Stromal cell of bone marrow (primary cell): ENCODE data around the gene TMEM9.
A peak's percentile ranks its signal among the peaks of the same experiment; 100 is the strongest.

Source experiments
- DNase-seq: peaks from one replicate; pipeline ENCODE4 v3.0.0-alpha.2; 2012; ENCODE audit warnings: low read depth

Gene TMEM9

DNA sequence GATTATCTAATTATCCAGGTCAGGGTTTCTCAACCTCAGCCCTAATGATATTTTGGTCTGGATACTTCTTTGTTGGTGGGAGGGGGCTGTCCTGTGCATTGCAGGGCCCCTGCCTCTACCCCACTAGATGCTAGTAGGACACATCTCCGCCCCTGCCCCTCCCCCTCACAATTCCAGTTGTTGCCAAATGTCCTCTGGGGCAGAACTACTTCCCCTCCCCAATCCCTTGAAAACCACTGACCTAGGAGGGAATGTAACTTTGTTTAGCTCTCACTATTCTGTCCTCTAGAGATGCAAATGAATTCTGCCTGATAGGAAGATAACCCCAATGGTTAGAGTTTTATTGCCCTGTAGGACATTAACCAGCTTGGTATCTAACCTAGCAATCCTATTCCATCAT is 50.1 kb downstream of the TMEM9 start:
- no peak for DNase-seq

DNA sequence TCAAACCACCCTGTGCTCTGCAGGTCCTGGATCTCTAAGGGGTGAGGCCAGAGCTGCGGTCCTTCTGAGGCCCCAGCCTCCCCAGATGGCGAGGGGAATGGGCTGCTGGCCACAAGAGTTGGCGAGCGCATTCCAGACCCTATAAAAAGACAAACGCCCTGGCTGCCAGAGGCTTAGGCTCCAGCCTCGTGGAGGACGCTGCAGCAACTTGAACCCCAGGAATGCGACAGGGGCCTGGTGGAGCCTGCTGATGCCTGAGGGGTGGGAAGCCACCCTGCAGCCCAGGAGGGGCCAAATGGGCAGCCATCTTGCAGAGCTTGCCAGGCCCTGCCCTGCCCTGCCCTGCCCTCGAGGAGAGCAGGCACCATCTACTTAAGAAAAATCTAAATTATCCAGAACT is 50.6 kb downstream of the TMEM9 start:
- no peak for DNase-seq

DNA sequence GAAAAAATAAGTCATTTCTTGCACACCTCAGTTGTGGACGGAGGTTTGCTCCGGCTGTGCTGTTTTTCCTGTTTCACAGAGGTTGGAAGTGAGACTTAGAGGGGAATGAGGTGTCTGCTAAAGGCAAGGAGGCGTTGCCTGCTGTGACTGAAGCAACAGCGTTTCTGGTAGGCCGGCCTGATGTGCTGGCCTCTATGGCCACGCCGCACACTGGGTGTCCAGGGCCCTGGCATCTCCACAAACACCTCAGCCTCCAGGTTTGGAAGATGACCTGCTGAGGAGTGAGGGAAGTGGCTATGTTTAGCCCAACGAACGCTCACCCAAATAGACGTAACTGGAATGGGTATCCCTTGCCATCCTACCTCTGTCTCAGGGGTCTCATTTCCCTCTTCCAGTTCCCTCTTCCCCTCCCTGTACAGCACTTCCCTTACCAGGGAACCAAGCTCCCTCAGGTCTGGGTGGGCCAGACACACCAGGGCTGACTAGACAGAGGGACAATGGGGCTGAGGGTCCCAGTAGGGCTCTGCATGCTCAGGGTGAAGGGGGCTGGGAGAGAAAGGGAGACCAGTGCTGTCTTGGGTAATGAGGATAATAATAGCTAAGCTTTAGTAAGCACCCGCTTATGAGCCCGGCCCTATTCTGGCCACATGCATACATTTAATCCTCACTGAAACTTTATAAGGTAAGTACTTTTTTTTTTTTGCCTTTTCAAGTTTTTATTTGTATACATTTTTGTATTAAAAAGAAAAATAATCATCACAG is 53.9 kb downstream of the TMEM9 start:
- no peak for DNase-seq

DNA sequence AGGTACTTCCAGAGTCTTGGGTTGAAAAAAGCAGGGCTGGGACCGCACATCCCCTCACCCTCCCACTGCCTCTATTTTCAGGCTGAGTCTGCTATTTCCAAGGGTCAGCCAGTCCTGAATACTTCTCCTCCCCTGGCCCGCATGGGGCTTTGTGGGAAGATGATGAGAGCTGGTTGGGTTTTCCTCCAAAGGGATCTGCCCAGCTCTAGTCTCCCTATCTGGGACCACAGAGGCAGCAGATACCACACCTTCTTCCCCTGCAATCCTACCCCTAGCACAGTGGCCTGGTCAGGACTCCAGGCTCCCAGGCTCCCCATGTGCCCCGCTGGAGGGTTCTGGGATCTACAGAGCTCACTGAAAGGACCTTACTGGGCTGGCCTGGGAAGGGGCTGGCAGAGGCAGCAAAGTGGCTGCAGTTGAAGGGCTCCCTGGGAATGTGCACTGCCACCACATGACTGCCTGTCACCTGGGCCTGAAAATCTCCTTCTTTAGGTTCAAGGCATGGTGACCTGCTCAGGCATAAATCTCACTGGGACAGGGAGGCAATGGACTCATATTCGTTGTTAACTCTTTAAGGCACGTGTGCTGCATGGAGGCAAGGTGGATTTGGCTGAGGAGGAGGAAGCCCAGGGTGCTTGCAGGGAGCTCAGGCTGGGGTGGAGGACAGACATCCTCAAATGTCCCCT is 55.1 kb downstream of the TMEM9 start:
- no peak for DNase-seq

DNA sequence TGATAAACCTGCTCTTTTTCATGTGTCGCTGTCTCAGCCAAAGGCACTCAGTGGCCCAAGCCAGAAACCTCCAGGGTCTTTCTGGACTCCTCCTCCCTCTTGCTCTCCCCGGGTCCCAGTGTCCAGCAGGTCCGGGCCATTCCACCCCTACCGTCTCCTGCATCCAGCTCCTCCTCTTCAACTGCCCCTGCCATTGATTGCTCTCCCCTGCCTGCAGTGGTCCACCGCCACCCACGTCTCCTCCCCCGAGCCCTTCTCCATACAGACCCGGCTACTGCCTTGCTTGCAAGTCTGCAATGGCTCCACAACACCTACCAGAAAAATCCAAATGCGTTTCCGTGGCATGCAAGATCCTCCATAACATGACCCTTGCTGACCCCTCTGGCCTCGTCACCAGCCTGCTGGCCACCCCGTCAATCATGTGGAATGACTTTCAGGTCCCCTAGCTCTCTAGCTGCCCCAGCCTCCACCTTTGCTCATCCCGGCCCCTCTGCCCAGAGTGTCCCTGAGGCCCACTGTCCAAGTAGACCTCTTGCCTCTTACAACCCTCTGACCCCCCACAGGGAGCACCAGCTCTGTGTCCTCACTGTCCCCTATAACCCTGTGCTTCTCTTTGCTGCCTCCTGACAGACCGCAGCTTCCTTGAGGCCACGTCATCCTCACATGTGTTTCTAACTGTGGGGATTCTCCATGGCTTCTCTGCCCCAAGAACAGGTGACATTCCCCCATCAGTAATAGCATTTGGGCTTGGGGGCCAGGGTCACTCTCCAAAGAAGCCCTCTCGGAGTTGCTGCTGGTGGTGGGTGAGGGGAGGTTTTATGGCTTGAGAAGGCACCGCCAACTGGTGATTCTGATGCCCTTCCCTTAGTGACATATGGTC is 57.1 kb downstream of the TMEM9 start:
- DNase-seq: no peak

DNA sequence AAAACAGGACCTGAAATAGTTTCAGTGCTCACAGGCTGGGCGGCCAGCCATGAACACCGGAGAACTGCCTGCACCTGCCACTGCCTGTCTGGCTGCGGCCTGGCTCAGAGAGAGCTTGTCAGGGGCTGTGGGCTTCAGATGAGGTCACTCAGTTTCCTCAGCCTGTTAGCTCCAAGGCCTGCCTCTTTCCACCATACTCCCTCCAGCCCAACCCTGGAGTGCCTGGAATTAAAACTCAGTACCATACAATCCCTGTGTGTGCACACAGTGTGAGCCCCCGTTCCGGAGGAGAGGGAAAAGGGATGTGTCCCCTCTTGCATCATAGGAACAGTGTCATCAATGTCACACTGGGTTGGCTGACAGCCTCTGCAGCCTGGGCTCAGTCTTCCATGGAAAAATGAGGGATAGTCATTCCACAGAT is 58.2 kb downstream of the TMEM9 start:
- no peak for DNase-seq

DNA sequence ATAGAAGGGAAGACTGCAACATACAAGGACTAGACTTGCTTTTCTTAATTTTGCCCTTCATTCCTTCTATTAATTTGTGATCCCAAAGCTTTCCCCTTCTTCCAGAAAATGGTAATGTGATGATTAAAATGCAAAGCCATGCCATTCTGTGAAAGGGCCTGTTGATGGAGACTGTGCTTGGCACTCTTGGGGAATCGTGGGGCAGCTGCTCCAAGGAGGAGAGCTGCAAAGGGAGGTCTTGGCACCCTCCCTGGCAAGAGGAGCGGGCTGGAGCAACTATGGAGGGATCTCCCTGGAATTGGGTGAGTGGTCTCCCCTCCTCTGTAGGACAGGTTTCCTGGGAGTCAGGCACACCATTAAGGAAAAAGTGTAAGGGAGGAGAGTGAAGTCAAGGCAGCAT is 58.7 kb downstream of the TMEM9 start:
- no peak for DNase-seq

DNA sequence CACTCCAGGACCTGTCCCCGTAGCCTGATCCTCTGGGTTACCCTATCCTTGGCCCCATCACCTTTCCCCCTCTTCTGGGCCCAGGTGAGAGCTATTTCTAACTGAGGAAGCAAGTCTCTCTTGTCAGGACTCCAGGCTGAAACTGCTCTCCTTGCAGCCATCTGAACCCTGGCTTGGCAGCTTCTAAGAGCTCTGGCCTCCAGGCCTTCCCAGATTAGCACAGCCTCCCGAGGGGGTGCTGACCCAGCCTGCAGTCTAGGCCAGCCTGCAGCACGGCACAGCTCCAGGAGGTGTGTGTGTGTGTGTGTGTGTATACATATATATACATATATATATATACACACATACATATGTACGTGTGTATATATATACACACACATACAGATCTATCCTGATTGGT is 59.4 kb downstream of the TMEM9 start:
- no peak for DNase-seq

DNA sequence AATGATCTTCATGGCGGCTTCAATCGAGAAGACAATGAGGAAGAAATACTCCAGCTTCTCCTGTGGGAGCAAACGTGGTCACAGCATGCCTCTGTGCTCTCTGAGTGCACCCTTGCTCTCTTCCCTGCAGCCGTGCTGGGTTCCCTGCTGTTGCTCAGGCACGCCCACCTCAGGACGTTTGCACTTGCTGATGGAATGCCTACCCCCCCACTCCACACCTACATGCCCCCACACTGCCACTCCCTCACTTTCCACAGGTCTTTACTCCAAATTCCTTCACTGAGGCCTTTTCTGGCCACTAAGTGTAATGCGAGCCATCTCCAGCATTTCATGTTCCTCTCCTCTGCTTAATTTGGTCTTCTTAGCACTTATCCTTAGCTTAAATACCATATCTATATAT is 60.3 kb downstream of the TMEM9 start:
- DNase-seq: no peak

DNA sequence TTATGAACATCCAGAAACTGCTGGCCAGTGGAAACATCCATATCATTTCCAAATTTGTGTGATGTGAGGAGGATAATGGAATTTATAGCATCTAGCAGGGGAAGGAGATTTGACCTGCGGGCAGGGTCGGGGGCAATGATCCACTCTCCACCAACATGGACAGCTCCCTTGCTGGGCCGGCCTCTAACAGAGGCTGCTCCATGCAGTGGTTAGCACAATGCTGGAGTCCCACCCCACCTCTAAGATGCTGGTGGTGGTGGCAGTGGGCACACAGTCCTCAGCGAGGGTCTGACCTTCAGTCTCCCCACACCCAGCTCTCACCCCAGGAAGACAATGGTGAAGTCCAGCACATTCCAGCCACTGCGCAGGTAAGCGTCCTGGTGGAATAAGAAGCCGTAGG is 60.7 kb downstream of the TMEM9 start:
- DNase-seq: no peak

DNA sequence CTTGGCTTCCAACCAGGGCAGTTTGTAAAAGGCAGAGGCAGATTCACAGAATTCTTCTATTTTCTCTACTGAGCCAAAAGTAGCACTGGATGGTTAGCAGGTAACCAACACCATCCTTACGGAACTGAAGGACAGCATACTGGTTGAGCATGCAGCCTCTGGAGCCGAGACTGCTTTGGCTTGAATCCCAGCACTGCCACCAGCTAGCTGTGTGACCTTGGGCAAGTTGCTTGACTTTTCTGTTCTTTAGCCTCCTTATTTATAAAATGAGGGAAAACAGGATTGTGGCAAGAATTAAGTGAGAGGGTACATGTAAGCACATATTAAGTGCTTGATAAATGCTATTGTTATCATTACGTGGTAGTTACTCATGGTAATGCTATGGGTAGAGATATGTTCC is 61.5 kb downstream of the TMEM9 start:
- no peak for DNase-seq

DNA sequence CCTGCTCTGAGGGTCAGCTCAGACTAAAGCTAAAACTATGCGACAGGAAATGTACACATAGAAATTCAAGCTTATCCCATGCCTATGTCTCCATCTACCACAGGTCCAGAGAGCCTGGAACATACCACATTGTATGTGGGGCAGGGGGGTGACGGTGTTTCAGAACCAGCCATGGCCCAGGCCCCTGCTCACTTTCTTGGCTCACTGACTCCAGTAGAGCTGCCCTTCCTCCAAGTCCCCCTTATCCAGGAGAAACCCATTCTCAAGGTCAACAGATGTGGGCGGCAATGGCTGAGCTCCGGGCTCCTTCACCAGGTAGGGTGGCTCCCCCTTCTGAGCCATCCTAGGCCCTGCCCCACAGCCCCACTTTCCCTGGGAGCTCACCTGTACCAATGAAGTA is 63.0 kb downstream of the TMEM9 start:
- no peak for DNase-seq

DNA sequence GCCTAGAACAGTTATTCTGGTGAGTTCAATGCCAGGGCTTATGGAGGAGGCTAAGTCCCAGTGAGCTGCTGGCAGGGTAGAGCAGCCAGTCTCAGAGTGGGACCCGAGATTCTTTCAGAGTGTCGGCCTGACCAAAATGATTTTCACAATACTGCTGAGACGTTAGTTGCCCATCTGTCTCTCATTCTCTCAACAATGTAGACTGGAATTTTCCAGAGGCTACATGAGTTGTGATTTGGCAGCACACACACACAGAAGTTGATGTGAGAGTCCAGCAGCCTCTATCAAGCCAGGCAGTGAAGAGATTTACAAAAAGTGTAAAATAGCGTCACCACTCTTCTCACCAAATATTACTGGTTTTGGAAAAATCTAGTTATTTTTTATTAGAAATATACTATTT is 63.7 kb downstream of the TMEM9 start:
- no peak for DNase-seq

DNA sequence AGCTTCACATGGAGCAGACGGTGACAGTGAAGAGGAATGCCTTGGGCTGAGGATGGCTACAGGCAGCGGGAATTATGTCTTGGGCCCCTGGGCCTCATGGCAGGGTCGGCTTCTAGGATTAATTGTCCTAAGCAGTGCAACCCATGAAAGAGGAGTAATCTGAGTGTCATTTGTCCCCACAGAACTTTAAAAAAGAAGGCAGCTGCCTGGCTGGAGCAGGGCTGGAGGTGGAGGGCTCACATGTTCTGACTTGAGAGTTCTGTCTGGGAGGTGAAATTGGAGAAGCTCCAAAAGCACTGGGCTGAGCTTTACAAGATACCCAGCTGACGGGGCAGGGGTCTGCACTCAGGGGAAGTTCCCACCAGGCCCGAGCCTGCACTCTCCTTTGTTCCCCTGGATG is 64.7 kb downstream of the TMEM9 start:
- no peak for DNase-seq

DNA sequence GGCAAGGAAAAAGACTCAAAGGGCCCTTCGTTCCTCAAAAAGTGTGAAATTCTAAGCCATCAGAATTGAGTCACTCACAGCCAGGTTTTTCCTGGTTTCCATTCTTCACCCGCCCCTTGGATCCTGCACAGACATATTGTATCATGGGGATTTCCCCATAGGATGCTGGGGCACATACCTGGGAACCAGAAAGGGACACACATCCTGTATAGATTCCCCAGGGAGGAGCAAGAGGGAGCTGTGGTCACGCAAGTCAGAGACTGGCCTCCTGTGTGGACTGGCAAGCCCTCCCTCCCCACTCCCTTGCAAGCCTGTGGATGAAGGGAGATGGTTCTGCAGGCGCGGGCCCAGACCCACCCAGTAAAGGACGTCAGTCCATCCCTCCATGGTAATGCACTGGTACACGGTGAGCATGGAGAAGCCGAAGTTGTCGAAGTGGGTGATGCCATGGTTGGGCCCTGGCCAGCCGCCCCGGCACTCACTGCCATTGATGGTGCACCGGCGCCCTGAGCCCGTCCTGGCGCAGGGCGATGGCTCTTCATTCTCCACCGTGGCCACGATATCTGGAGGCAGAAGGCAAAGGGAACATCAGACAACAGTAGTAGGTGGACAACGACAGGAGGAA is 65.3 kb downstream of the TMEM9 start:
- no peak for DNase-seq

DNA sequence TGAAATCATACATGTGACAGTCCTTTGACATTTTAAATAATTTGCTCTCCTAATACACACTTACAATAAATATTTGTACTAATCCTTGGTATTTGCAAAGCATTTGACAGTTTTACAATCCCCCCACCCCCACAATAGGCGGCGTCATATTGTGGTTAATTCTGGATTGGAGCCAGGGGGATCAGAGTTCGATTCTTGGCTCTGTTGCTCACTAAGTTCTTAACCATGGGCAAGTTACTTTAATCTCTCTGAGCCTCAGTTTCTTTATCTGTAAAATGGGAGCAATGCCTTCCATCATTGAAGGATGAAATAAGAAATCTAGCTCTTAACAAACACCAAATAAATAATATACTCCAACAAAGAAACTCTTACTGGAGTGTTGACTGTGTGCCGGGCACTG is 65.9 kb downstream of the TMEM9 start:
- DNase-seq: no peak

DNA sequence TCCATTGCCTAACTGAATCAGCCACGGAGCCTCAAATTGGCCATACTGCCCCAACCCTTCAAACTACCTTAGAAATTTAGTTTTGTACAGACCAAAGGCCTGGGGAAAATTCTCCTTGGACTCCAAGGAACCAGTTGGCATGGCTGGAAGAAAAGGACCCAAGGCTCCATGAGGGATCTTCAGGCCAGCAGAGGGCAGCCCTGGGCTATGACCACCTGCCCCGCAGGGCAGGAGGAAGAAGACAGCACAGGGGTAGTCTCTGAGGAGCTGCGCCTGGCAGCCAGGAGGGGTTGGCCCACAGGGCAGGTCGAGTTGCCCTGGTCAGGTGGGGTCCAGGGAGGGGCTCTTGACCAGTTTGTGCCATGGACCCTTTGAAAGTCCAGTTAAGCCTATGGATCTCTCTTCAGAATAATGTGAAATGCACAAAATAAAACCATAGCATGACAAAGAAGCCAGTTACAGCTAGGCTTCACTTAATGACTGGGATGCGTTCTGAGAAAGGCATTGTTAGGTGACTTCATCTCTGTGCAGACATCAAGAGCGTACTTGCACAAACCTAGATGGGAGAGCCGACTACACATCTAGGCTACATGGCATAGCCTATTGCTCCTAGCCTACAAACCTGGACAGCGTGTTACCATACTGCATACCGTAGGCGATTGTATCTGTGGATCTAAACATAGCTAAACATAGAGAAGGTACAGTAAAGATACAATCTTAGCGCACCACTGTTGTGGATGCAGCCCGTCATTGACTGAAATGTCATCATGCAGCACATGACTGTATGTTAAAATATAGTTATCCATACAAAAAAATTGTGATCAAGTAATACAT is 68.2 kb downstream of the TMEM9 start:
- peak; percentile 18 for DNase-seq
